ENCODE data around the gene WRAP73.

WRAP73 gene

DNA sequence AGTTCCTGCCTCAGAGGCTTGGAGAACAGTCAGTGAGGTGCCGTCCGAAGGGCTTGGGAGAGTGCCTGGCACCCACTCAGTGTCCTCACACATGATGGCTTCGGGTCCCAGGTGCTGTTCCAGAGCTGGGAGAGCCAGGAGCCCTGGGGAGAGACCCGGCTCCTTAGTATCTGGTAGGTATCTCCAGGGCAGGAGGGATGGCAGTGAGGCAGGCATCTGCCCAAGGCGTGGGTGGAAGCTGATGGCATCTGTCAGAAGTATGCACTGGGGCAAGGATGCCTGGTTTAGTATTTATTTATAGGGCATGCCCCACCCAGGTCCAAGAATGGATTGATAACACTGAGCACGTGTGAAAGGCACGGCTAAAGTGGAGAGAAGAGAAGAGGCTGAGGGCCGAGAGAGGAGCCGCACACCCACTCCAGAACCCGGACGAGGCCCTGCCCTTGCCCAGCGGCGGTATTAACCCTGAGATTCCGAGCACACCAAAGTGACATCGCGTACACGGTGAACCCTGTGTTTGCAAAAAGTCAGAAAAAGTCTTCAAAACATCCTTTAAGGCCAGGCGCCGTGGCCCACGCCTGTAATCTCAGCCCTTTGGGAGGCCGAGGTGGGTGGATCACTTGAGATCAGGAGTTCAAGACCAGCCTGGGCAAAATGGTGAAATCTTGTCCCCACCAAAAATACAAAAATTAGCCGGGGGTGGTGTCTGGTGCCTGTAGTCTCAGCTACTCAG is 4.8 kb upstream of the WRAP73 start:
- TF ChIP-seq, protein P1, sequence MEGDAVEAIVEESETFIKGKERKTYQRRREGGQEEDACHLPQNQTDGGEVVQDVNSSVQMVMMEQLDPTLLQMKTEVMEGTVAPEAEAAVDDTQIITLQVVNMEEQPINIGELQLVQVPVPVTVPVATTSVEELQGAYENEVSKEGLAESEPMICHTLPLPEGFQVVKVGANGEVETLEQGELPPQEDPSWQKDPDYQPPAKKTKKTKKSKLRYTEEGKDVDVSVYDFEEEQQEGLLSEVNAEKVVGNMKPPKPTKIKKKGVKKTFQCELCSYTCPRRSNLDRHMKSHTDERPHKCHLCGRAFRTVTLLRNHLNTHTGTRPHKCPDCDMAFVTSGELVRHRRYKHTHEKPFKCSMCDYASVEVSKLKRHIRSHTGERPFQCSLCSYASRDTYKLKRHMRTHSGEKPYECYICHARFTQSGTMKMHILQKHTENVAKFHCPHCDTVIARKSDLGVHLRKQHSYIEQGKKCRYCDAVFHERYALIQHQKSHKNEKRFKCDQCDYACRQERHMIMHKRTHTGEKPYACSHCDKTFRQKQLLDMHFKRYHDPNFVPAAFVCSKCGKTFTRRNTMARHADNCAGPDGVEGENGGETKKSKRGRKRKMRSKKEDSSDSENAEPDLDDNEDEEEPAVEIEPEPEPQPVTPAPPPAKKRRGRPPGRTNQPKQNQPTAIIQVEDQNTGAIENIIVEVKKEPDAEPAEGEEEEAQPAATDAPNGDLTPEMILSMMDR (IDR thresholded peaks at IDR 0.05): no peak

DNA sequence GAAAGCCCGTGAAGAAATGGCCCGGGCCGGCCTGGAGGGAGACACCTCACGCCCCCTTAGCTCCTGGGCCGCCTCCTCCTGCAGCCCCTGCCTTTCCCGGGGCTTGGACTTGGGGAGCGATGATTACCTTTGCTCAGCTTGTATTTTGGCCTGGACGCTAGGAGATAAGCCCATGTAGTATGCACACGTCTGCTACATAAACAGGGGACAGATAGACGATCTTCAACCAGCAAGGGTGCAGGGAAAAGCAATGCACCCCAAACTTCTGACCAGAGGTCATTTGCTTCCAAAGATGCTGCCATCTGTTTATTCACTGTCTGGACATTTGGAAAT is 3.3 kb upstream of the WRAP73 start:
- TF ChIP-seq, protein P1 (IDR thresholded peaks at IDR 0.05): no peak

DNA sequence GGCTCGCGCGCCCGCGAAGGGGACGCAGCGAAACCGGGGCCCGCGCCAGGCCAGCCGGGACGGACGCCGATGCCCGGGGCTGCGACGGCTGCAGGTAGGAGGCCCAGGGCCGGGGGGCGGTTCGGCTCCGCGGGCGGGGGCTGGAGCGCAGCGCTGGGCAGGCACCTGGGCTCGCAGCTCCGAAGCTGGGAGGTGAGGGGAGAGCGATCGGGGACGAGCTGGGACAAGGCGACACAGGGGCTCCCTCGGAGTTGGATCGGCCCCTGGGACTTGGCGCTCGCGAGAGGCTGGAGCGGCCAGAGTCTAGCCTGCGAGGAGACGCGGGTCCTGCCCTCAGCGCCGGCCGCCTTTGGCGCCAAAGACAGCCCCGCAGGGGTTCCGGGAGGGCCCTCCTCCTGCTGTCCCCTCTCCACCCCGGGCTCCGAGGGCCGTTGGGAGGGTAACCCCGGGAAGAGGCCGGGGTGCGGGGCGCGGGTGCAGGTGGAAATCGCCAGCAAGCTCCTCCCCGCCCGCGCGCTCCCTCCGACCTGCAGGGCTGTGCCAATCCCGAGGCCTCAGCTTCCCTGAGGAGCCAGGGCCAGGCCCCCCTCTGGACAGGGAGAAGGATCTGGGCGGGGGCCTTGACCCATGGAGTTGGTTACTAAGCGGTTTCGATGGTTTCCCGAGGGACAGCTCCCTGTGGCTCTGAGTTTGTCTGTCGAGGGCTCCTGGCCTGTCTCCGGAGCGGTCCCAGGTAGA is 2.8 kb upstream of the WRAP73 start:
- TF ChIP-seq, protein P1 (IDR thresholded peaks at IDR 0.05): no peak

DNA sequence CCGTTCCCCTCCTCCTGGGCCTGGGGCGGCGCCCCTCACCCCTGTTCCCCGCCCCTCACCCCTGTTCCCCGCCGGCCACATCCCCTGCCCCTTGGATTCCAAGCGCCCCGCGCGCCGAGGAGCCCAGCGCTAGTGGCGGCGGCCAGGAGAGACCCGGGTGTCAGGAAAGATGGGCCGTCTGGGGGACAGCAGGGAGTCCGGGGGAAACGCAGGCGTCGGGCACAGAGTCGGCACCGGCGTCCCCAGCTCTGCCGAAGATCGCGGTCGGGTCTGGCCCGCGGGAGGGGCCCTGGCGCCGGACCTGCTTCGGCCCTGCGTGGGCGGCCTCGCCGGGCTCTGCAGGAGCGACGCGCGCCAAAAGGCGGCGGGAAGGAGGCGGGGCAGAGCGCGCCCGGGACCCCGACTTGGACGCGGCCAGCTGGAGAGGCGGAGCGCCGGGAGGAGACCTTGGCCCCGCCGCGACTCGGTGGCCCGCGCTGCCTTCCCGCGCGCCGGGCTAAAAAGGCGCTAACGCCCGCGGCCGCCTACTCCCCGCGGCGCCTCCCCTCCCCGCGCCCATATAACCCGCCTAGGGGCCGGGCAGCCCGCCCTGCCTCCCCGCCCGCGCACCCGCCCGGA is 2.1 kb upstream of the WRAP73 start, which contains the start of gene TP73:
TSS of gene TP73 (plus strand) at position 587 of the 618 bp plus-strand sequence. CDS start 29,850 bp downstream, outside the sequence.
- TF ChIP-seq, protein P1 (IDR thresholded peaks at IDR 0.05): no peak

DNA sequence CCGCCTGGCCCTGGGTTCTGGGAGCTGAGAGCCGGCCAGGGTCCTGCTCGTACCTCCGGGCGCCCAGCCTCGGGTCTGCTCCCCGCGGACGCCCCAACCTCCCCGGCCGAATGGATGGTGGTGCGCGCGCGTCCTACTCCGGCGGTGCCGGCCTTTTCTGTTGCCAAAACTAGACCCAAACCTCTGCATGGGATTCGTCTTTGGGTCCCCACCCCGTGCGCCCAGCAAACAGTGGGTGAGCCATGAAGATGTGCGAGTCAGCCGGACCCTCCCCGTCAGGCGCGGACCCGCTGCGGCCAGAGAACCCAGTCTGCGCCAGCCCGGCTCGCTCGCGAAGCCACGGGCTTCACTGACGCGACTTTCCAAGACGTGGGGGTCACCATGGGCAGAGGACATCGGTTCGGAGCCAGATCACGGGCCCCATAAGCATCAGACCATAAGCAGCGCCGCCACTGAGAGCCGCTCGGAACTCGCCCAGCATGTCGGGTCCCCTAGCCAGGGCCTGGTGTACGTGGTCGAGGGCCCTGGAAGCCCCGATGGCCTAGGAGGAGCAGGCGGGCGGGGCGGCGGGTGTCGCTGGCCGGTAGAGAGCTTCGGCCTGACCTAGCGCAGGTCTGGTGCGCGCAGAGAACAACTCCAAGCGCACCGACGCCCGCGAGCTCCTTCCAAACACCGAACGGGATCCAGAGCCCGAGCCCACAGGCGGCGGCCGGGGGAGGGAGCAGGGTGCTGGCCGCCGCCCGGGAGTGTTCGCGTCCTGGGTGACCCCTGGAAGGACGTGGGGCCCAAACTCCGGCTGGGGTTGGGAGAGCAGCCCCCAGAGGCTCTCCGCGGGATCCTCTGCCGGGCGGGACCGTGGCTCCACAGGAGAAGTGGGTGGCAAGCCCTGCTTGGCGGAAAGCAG is 1.4 kb upstream of the WRAP73 start:
- TF ChIP-seq, protein P1 (IDR thresholded peaks at IDR 0.05): no peak

DNA sequence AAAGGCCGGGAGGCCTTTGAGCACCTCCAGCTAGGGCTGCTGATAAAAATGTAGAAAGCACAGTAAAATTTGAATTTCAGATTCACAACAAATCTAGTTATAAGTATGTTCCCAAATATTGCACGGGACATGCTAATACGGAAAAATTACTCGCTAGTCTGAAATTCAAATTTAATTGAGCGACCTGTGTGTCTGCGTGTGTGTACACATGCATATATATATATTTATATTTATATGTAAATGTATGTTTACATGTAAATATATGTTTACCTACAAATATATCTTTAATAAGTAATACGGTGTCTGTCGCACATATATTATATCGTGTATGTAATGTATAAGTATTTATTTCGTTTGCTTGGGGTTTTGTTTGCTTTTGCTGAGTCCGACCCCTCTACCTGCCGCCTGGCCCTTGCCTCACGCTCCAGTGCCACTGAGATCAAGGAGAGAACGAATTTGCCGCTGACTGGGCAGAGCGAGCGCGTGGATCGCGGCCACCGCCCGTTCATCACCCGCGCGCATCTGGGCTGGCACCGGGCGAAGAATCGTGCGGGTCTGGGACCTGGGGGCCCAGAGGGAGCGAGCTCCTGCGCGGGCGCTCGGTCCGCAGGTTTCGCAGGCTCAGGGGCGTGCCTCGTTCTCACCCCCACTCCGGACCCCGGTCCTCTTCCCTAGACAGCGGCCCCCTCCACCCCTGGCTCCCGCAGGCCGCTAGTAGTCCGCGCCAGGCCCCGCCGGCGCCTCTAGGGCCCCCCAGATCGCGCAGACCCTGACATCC is 534 bp upstream of the WRAP73 start:
- TF ChIP-seq, protein P1 (IDR thresholded peaks at IDR 0.05): no peak
